Stomach (tissue), 9 donors: ENCODE results near the gene SLU7. TPM values are rescaled to one million over a fixed set of nuclear protein-coding genes. Genes with fewer than 3 reads are reported as not detected.

ENCODE experiments used
- DNase-seq, 2 donors: peaks; one replicate each; pipeline versions ENCODE4 v3.0.0 to v3.0.0-alpha.2; 2013 to 2019
- H3K27ac ChIP-seq, 5 donors: fragments of 200-600 bp in 4 of 5; sonication (generic) in 4 of 5; one replicate each; pipeline ENCODE4 v1.5.1; 2013 to 2019; ENCODE audit warnings: mild to moderate bottlenecking in 1 of 5, moderate library complexity in 1 of 5
- H3K27me3 ChIP-seq, 3 donors: fragments of 200-600 bp; sonication (generic); one replicate each; pipeline ENCODE4 v1.5.1; 2017 to 2019; ENCODE audit warnings: mixed run types in 1 of 3
- H3K36me3 ChIP-seq, 4 donors: fragments of 200-600 bp; sonication (generic); 1 replicate in 3 of 4; 2 replicates in 1 of 4; pipeline ENCODE4 v1.5.1; 2016 to 2019
- H3K4me1 ChIP-seq, 4 donors: fragments of 200-600 bp; sonication (generic); one replicate each; pipeline ENCODE4 v1.5.1; 2016 to 2019
- H3K4me3 ChIP-seq, 4 donors: fragments of 200-600 bp; sonication (generic) in 3 of 4; one replicate each; pipeline ENCODE4 v1.5.1; 2016 to 2019; ENCODE audit warnings: mild to moderate bottlenecking in 1 of 4
- H3K9me3 ChIP-seq, 4 donors: fragments of 200-600 bp; sonication (generic); one replicate each; pipeline ENCODE4 v1.5.1; 2016 to 2019
- CTCF ChIP-seq, 7 experiments: fragments of 450-650 bp in 4 of 7; fragments of 200-600 bp in 3 of 7; sonication (generic) in 3 of 7; IDR thresholded peaks; one replicate each; pipeline ENCODE4 v1.5.1; 2016 to 2019; ENCODE audit warnings: antibody characterized with exemption in 7 of 7, control low read depth in 2 of 7, mild to moderate bottlenecking in 1 of 7
- EP300 ChIP-seq: sonication (generic); formaldehyde crosslinking; IDR thresholded peaks from one replicate; pipeline ENCODE4 v1.6.1; 2017; ENCODE audit warnings: antibody characterized with exemption
- POLR2A ChIP-seq, 4 donors: fragments of 450-650 bp; IDR thresholded peaks; one replicate each; pipeline ENCODE4 v1.6.1; 2016; ENCODE audit warnings: antibody characterized with exemption in 4 of 4, control low read depth in 2 of 4, mild to moderate bottlenecking in 1 of 4, moderate library complexity in 1 of 4
- POLR2AphosphoS5 ChIP-seq, 3 donors: sonication (generic); formaldehyde crosslinking; IDR thresholded peaks; one replicate each; pipeline ENCODE4 v1.6.1; 2016; ENCODE audit warnings: antibody characterized with exemption in 3 of 3
- WGBS, 5 donors: extraction: QIAGEN DNeasy Blood & Tissue Kit in 3 of 5; methylation state at CpG; one replicate each; pipeline versions ENCODE4 v1.1.5 to v1.1.7; 2013 to 2018; 5-methylcytosine and 5-hydroxymethylcytosine counted together
- intact Hi-C: fragments of 100-400 bp; cut with DNase I; formaldehyde crosslinking; loops from one replicate; pipeline ENCODE4 v1.15.1; 2023; ENCODE audit warnings: low total_unique reads
- polyA plus RNA-seq, 3 donors: library from polyadenylated mRNA; stranded (reverse); fragments of 200-250 nt; gene quantifications; one replicate each; pipeline ENCODE4 v1.2.3, GENCODE V29; 2013
- total RNA-seq, 5 donors: library from RNA; depleted of rRNA; stranded (reverse); fragments of >200 nt; gene quantifications; one replicate each; pipeline versions ENCODE4 v1.1.0 to v1.2.3, GENCODE V29; 2014 to 2016
- donor health status: healthy with polysubstance abuse.
- donor health status: Bipolar disorder and iron deficiency.
- donor health status: healthy.

Gene SLU7
- total and polyA plus RNA-seq, 8 donors = 26.3 to 66.8 (median 31.3) TPM

- no peak overlapping the region for H3K27ac ChIP-seq
- peaks cover 0 to 16% (median 12%) of the 10 kb centered on the region in 4 donors for H3K4me1 ChIP-seq
- H3K4me3 ChIP-seq = no peak overlapping the region
- no peak for DNase-seq
- no peaks in the 10 kb centered on the region for H3K36me3 ChIP-seq
- intact Hi-C loops = no loop called here
- TF ChIP-seq CTCF (IDR thresholded peaks at IDR 0.05) = no peak
- TF ChIP-seq POLR2AphosphoS5 (IDR thresholded peaks at IDR 0.05) = no peak
- no peak for TF ChIP-seq EP300
- TF ChIP-seq POLR2A (IDR thresholded peaks at IDR 0.05) = no peak
- no peaks in the 10 kb centered on the region for H3K9me3 ChIP-seq
- peaks cover 0 to 28% (median 12%) of the 10 kb centered on the region in 3 donors for H3K27me3 ChIP-seq
Observed at GRCh38 chr5:160371294-160371693, 47.6 kb downstream of the SLU7 start.

GRCh38 chr5:160370713-160371034 is 48.2 kb downstream of the SLU7 start:
- intact Hi-C loops = no loop called here
- no peak for TF ChIP-seq POLR2A (IDR thresholded peaks at IDR 0.05)
- H3K4me1 ChIP-seq = peaks cover 0 to 16% (median 12%) of the 10 kb centered on the region in 4 donors
- H3K36me3 ChIP-seq = no peaks in the 10 kb centered on the region
- H3K9me3 ChIP-seq = no peaks in the 10 kb centered on the region
- peaks cover 0 to 28% (median 12%) of the 10 kb centered on the region in 3 donors for H3K27me3 ChIP-seq
- DNase-seq = no peak
- H3K4me3 ChIP-seq = peak overlapping the region; percentile 50 to 73 (median 66)
- H3K27ac ChIP-seq = peak overlapping the region in 3 of 5 donors; percentile 5 to 81 (median 66)
- 40 to 58% (median 45%) methylated on average over 11 to 12 of the region's 12 CpGs for WGBS, 5 donors

GRCh38 chr5:160369990-160370712 is 48.7 kb downstream of the SLU7 start, which contains the start of gene C1QTNF2:
Gene C1QTNF2, minus strand, starts transcription at chr5:160370626. Its CDS starts 15,615 bp downstream, at chr5:160355011.
- peak within 1 kb of the TSS; percentile 5 to 81 (median 66) for H3K27ac ChIP-seq
- 2 to 3% (median 2%) methylated on average over 31 to 45 of the region's 45 CpGs for WGBS, 5 donors
- H3K9me3 ChIP-seq = no peaks in the 10 kb centered on the region
- peak within 1 kb of the TSS; percentile 50 to 73 (median 66) for H3K4me3 ChIP-seq
- H3K36me3 ChIP-seq = no peaks in the 10 kb centered on the region
- intact Hi-C loops = no loop called here
- H3K27me3 ChIP-seq = peaks cover 0 to 28% (median 12%) of the 10 kb centered on the region in 3 donors
- peaks cover 0 to 16% (median 12%) of the 10 kb centered on the region in 4 donors for H3K4me1 ChIP-seq
- peak; percentile 43 to 89 for DNase-seq
- TF ChIP-seq EP300 = no peak
- no peak for TF ChIP-seq CTCF (IDR thresholded peaks at IDR 0.05)
- no peak for TF ChIP-seq POLR2A (IDR thresholded peaks at IDR 0.05)
- TF ChIP-seq POLR2AphosphoS5 (IDR thresholded peaks at IDR 0.05) = peak in 2 of 3 donors; percentile 45 to 52

GRCh38 chr5:160367885-160368284 is 51.0 kb downstream of the SLU7 start:
- no peak for DNase-seq
- intact Hi-C loops = no loop called here
- Histone ChIP-seq H3K27me3 (peaks cover 0 to 28% (median 12%) of the 10 kb centered on the region in 3 donors), H3K36me3 (no peaks in the 10 kb centered on the region), H3K4me1 (peaks cover 0 to 19% (median 12%) of the 10 kb centered on the region in 4 donors), H3K27ac (no peak overlapping the region), H3K4me3 (no peak overlapping the region), H3K9me3 (no peaks in the 10 kb centered on the region)
- no peak for TF ChIP-seq EP300
- 95 to 99% (median 98%) methylated on average over 3 of the region's 3 CpGs for WGBS, 5 donors

- 53 to 69% (median 63%) methylated on average over 2 of the region's 2 CpGs for WGBS, 5 donors
Observed at GRCh38 chr5:160367261-160367660, 51.6 kb downstream of the SLU7 start.

More at GRCh38 chr5:160367261-160367660, 51.6 kb downstream of the SLU7 start:
- Histone ChIP-seq H3K27ac (no peak overlapping the region), H3K4me3 (no peak overlapping the region), H3K36me3 (no peaks in the 10 kb centered on the region), H3K27me3 (peaks cover 0 to 28% (median 12%) of the 10 kb centered on the region in 3 donors), H3K9me3 (no peaks in the 10 kb centered on the region), H3K4me1 (peaks cover 0 to 19% (median 12%) of the 10 kb centered on the region in 4 donors)
- intact Hi-C loops = no loop called here
- TF ChIP-seq POLR2A (IDR thresholded peaks at IDR 0.05) (no peak), CTCF (IDR thresholded peaks at IDR 0.05) (no peak), POLR2AphosphoS5 (IDR thresholded peaks at IDR 0.05) (no peak), EP300 (no peak)
- DNase-seq = no peak
